HuH-7.5 (cell line): ENCODE data around the gene CCDC68.
"Not testable (repeated sequence)": the region's sequence is repeated elsewhere in the genome, so short reads cannot be mapped to it uniquely, and the experiment has no call there.

Experiments used
- DNase-seq: peaks from one replicate; pipeline ENCODE4 v3.0.0; 2011; ENCODE audit warnings: low spot score

CCDC68 gene

GRCh38 chr18:54958704-54959625 lies at the start of gene CCDC68:
Gene CCDC68, minus strand, starts transcription at chr18:54959461. Its CDS starts 16,670 bp downstream, at chr18:54942791.
- peak; percentile 51 for DNase-seq

GRCh38 chr18:55007602-55008001 lies 48.3 kb upstream of the CCDC68 start:
- no peak for DNase-seq

GRCh38 chr18:55003695-55004094 lies 44.4 kb upstream of the CCDC68 start:
- DNase-seq: no peak

- DNase-seq: no peak
These were observed 43.0 kb upstream of the CCDC68 start for GRCh38 chr18:55002261-55002660.

GRCh38 chr18:55001394-55002024 lies 42.2 kb upstream of the CCDC68 start:
- DNase-seq: no peak

GRCh38 chr18:55000529-55000928 lies 41.3 kb upstream of the CCDC68 start:
- DNase-seq: no peak

- DNase-seq: no peak
These were observed 39.8 kb upstream of the CCDC68 start for GRCh38 chr18:54999016-54999415.

- DNase-seq: no peak
These were observed 36.3 kb upstream of the CCDC68 start for GRCh38 chr18:54995421-54996143.

- DNase-seq: no peak
These were observed 32.7 kb upstream of the CCDC68 start for GRCh38 chr18:54991981-54992380.

- no peak for DNase-seq
These were observed 25.6 kb upstream of the CCDC68 start for GRCh38 chr18:54984908-54985307.

- no peak for DNase-seq
These were observed 24.5 kb upstream of the CCDC68 start for GRCh38 chr18:54983791-54984190.

GRCh38 chr18:54983041-54983686 lies 23.9 kb upstream of the CCDC68 start:
- peak; percentile 28 for DNase-seq

- DNase-seq: no peak
These were observed 21.8 kb upstream of the CCDC68 start for GRCh38 chr18:54981076-54981475.

GRCh38 chr18:54975598-54975997 lies 16.3 kb upstream of the CCDC68 start:
- DNase-seq: no peak

GRCh38 chr18:54973046-54973445 lies 13.8 kb upstream of the CCDC68 start:
- no peak for DNase-seq

GRCh38 chr18:54968807-54969206 lies 9.5 kb upstream of the CCDC68 start:
- no peak for DNase-seq

GRCh38 chr18:54968237-54968636 lies 9.0 kb upstream of the CCDC68 start:
- DNase-seq: not testable (repeated sequence)

GRCh38 chr18:54967786-54968185 lies 8.5 kb upstream of the CCDC68 start:
- DNase-seq: no peak

- DNase-seq: no peak
These were observed 5.5 kb upstream of the CCDC68 start for GRCh38 chr18:54964741-54965140.

- no peak for DNase-seq
These were observed 3.8 kb upstream of the CCDC68 start for GRCh38 chr18:54962919-54963645.

- no peak for DNase-seq
These were observed 2.6 kb upstream of the CCDC68 start for GRCh38 chr18:54961868-54962267.
